Tibial nerve (tissue), 4 donors: Measurements from ENCODE around the gene ABCC12.

Experiments used
- CTCF ChIP-seq, 5 experiments: fragments of 200-600 bp in 3 of 5; fragments of 450-650 bp in 2 of 5; sonication (generic) in 3 of 5; IDR thresholded peaks; one replicate each; pipeline ENCODE4 v1.5.1; 2016 to 2019; ENCODE audit warnings: antibody characterized with exemption in 5 of 5, mild to moderate bottlenecking in 3 of 5, moderate library complexity in 2 of 5
- EP300 ChIP-seq, 2 donors: sonication (generic); formaldehyde crosslinking; IDR thresholded peaks; one replicate each; pipeline ENCODE4 v1.6.1; 2017; ENCODE audit warnings: antibody characterized with exemption in 2 of 2, mild to moderate bottlenecking in 1 of 2
- POLR2A ChIP-seq, 2 donors: fragments of 450-650 bp; IDR thresholded peaks; one replicate each; pipeline ENCODE4 v1.6.1; 2017; ENCODE audit warnings: antibody characterized with exemption in 2 of 2, mild to moderate bottlenecking in 2 of 2, moderate library complexity in 2 of 2

GRCh38 chr16:48129926-48130325 lies 25.9 kb downstream of the ABCC12 start:
- TF ChIP-seq CTCF (IDR thresholded peaks at IDR 0.05) (no peak), POLR2A (IDR thresholded peaks at IDR 0.05) (no peak), EP300 (IDR thresholded peaks at IDR 0.05) (no peak)
